GM18498 (cell line): Measurements from ENCODE around the gene ITGB2.

ENCODE experiments used
- ATAC-seq: cut with Tn5 transposase; IDR thresholded peaks from one replicate; pipeline ENCODE4 v1.9.1; 2021; ENCODE audit warnings: mild to moderate bottlenecking, moderate library complexity; ENCODE audit not compliant: unreplicated experiment

The ITGB2 gene

DNA sequence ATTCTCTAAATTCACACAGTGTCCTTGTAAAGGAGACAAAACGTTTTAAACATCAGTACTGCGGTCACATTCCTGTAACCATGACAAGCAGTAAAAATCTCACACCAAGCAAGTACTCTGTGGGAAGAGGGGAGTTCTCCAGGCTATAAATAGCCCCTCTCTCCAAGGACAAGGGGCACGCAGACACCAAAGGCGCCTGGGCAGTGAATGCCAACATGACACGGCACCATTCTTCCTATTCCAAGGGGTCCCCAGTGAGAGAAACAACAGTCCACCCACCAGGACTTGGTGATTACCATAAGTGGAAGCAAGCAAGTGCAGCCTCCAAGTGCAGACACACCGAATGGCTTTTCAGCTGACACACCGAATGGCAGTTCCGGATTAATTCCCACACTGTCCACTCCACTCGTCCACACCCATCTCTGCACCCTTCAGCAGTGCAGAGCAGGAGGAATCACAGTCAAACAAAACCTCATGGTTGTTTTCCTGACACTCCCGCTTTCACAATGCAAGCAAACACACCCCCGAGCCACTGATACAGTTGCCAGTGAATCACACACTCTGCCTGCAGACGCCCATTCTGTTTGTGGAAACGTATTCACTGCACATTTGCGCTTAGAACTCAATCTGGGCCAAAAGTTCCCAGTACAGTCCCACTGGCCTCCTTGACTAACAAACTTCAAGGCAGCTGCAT is 49.0 kb downstream of the ITGB2 start:
- no peak for ATAC-seq

DNA sequence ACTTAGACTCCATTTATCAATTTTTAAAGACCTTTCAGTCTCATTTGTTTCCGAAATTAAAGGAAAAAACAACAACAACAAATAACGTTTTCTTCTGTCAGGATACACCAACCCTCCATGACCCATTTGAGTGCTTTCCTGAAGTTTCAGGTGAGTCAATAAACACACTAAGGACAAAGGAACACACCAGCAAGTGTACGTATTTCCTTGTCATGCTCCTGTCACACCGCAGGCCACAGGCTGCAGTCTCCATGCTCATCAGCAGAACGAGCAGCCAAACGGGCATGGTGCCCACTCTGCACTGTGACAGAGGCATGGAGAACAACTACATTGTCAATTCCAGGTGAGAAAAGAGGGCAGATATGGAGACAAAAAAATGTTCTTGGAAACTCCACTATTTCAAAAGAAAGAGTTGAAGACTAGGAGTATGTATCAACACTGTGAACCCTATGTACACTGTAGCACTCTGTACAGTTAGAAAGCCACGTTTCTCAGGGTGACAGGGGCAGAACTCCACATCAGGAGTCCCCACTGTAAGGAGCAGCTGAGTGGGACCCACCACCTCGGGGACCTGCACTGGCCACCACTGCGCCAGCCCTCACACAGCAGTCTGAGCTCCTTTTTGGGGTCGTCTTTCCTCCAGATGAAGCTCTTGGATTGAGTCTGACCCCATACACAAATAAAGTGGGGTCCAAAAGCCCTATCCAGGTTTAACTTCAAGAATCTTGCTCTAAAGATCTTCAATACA is 49.8 kb downstream of the ITGB2 start:
- ATAC-seq: no peak

DNA sequence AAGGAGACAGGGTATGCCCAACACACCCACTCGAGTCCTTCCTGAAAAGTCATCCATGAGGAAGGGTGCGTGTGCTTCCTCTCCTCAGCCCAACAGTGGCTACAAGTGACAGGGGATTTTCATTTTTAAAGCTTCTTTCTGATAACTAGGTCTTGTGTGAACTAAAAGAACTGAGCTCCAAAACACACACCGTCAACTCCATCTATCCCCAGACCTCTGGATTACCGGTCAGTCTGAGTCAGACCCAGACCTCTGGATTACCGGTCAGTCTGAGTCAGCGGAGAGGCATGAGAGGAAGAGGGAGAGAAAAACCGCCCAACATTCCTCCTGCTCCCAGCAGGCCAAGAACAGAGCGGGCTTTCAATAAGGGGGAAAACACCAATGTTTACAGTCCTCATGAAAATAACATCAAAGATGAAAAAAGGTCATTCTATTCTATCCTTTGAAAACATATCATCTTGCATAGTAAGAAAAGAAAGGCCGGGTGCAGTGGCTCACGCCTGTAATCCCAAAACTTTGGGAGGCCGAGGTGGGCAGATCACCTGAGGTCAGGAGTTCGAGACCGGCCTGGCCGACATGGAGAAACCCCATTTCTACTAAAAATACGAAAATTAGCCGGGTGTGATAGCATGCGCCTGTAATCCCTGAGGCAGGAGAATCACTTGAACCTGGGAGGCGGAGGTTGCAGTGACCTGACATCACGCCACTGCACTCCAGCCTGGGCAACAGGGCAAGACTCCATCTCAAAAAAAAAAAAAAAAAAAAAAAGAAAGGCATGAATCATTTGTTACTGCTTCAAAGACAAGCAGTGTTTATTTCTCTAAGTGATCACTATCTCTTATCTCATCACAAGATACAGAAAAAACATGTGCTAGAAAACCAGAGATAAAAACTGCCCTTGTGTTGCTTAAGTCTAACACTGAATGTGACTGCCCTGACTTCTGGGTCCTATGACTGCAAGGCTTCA is 50.6 kb downstream of the ITGB2 start:
- no peak for ATAC-seq

GRCh38 chr21:44868707-44869106 is 52.0 kb downstream of the ITGB2 start:
- ATAC-seq: no peak

GRCh38 chr21:44867999-44868700 is 52.5 kb downstream of the ITGB2 start:
- ATAC-seq: no peak

GRCh38 chr21:44867464-44867863 is 53.2 kb downstream of the ITGB2 start:
- ATAC-seq: no peak

DNA sequence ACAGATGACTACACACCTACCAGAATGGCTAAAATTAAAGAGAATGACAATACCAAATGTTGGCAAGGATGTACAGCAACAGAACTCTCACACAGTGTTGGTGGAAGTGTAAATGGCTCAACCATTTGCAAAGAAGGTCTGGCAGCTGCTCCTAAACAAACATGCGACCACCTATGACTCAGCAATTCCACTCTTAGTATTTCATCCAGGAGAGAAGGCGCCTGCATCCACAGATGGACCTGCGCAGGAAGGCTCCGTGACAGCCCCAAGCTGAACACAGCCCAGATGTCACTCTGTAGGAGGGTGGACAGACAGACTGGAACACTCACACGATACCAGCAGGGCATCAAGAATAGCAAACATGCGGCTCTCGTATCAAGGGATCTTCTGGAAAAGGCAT is 53.9 kb downstream of the ITGB2 start:
- ATAC-seq: no peak

GRCh38 chr21:44865561-44866280 is 55.0 kb downstream of the ITGB2 start:
- no peak for ATAC-seq

- ATAC-seq: no peak
Measured at GRCh38 chr21:44862869-44863685, 57.6 kb downstream of the ITGB2 start.

- no peak for ATAC-seq
Measured at GRCh38 chr21:44858791-44859190, 61.9 kb downstream of the ITGB2 start.

GRCh38 chr21:44858291-44858690 is 62.4 kb downstream of the ITGB2 start:
- no peak for ATAC-seq

- no peak for ATAC-seq
Measured at GRCh38 chr21:44857127-44857892, 63.4 kb downstream of the ITGB2 start.

GRCh38 chr21:44856131-44856530 is 64.6 kb downstream of the ITGB2 start:
- ATAC-seq: no peak

- ATAC-seq: no peak
Measured at GRCh38 chr21:44855572-44855971, 65.1 kb downstream of the ITGB2 start.

DNA sequence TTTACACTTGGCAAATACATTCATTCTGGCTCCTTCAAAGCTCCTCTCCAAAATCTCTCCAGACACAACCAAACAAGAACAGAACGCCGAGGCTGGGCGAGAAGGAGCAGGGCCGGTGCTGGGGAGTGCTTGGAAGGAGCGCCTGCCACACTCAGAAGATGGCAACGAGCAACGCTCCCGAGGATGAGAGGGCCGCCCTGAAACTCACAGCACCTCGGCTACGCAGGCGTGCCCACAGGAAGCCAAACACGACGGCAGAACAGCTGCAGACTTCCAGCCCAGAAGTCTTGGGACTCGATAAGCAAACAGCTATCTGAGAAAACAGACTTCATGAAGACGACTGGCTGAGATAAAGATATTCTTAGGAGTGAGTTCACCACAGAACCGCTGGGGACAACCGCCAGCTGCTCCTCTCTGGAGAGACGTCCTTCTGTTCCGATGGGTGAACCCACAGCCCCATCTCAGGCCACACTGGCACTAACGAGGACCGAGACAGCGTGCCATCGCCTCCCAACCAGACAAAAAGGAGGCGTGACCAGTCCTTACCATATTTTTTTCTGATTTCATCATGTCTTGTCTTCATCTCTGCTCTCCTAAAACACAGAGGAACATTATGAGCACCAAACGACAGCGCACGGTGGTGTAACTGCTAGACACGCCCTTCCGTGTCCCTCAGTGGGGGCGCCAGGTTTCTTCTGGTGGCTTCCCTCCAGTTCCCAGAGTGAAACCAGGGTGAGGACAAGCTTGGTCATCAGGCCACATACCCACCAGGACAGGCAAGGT is 65.8 kb downstream of the ITGB2 start:
- no peak for ATAC-seq

GRCh38 chr21:44854391-44854663 is 66.4 kb downstream of the ITGB2 start:
- no peak for ATAC-seq

DNA sequence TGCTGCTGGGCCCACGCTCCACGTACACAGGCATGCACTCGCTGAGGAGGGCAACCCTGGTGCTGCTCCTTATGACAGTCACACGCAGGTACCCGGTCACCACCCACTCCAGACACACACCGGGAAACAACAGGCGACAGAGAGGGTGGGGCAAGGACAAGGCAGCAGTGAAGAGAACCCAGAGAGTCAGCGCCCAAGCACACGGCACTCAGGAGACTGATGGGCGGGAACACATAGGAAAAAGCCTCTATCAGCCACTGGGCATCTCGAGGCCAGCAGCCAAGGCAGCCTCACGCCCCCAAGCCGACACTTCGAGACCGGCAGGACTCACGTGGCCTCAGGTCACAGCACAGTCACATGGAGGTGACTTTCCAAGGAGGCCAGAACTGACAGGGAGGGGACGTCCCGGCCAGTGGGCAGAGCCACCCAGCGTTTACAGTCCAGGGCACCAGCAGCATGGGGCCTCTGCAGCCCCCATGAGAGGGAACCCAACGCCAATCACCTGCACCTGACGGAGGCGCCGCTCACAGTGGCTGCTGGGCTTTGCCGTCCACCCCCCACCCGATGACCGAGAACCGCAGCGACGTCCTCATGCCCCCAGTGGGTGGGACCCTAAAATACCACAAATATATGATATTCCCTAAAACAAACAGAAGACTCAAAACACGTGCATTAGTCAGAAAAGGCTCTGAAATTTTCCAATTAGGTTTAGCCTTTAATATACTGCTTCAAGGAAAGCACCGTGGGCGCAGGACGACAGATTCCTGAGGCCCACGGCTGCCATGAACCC is 66.9 kb downstream of the ITGB2 start:
- no peak for ATAC-seq
